ENCODE results near the gene SLC40A1. TPM values are rescaled to one million over a fixed set of nuclear protein-coding genes. Genes with fewer than 3 reads are reported as not detected.

Gene SLC40A1
- total RNA-seq, 1 experiment from 2014 or later, result not detected

GRCh38 chr2:189533288-189534035, 47.1 kb downstream of the SLC40A1 start:
- Histone ChIP-seq H2BK12ac (ENCODE audit: insufficient read length, low read depth, low read length) (no peak overlapping the region), H3K9me3 (ENCODE audit: control insufficient read depth, low read depth, low read length) (no peaks in the 10 kb centered on the region), H2BK5ac (ENCODE audit: insufficient read length, low read length) (no peak overlapping the region), H2AK5ac (ENCODE audit: insufficient read length, low read length) (no peak overlapping the region), H3K4ac (ENCODE audit: low read depth, low read length) (no peak overlapping the region), H3K27ac (ENCODE audit: insufficient read length, low read depth, low read length) (no peak overlapping the region), H3T11ph (ENCODE audit: low read length) (no peak overlapping the region), H3K79me2 (ENCODE audit: insufficient read depth, low read length) (no peaks in the 10 kb centered on the region), H3K4me1 (ENCODE audit: insufficient read depth, low read length) (no peaks in the 10 kb centered on the region), H4K20me1 (ENCODE audit: control insufficient read depth, insufficient read depth, insufficient read length) (no peaks in the 10 kb centered on the region), H4K5ac (ENCODE audit: insufficient read length, low read depth, low read length) (no peak overlapping the region), H3K9ac (ENCODE audit: extremely low read depth, insufficient read length, low read length) (no peak overlapping the region), H2BK20ac (ENCODE audit: low read depth, low read length, poor library complexity, severe bottlenecking) (no peak overlapping the region), H4K91ac (ENCODE audit: insufficient read length, low read depth, low read length) (no peak overlapping the region), H3K27me3 (ENCODE audit: insufficient read depth, low read length) (no peaks in the 10 kb centered on the region), H2BK15ac (ENCODE audit: low read depth, low read length) (no peak overlapping the region), H3K56ac (ENCODE audit: insufficient read length, low read depth, low read length) (no peak overlapping the region), H3K23ac (ENCODE audit: insufficient read length, low read depth, low read length) (no peak overlapping the region), H3K79me1 (ENCODE audit: insufficient read depth, low read depth, low read length, poor library complexity, severe bottlenecking) (no peaks in the 10 kb centered on the region), H3K18ac (ENCODE audit: insufficient read length, low read depth, low read length) (no peak overlapping the region), H2BK120ac (ENCODE audit: low read depth, low read length, poor library complexity, severe bottlenecking) (no peak overlapping the region), H2AFZ (ENCODE audit: low read length) (no peak overlapping the region), H4K8ac (replicated peaks; ENCODE audit: insufficient read length, low read depth, low read length) (no peak overlapping the region), H3K23me2 (ENCODE audit: insufficient read length, low read depth, low read length, poor library complexity, severe bottlenecking) (no peaks in the 10 kb centered on the region), H3K4me2 (ENCODE audit: insufficient read depth, insufficient read length, low read length) (no peak overlapping the region), H3K14ac (ENCODE audit: insufficient read depth, low read length) (no peak overlapping the region)
- TF ChIP-seq CTCF (conservative IDR thresholded peaks at IDR 0.05), result no peak
- Mint-ChIP-seq H3K4me1 (no peaks in the 10 kb centered on the region), H3K27me3 (ENCODE audit: low read depth) (peaks cover 4% of the 10 kb centered on the region; the same call in 1 of the 2 replicates), H3K9me3 (no peaks in the 10 kb centered on the region), H3K36me3 (ENCODE audit: insufficient read depth in 1 of 3, low read depth in 3 of 3) (no peaks in the 10 kb centered on the region), H3K27ac (no peak overlapping the region), H3K4me3 (no peak overlapping the region)
- DNase-seq, result no peak
- no CpG with 5 or more reads among the region's 6 CpGs for WGBS (ENCODE audit: extremely low coverage, insufficient read length, low lambda C conversion rate)
